HepG2 (cell line): Measurements from ENCODE around the gene CRYBA2. TPM values are rescaled to one million over a fixed set of nuclear protein-coding genes. Genes with fewer than 3 reads are reported as not detected.

Experiments
- AKAP8 ChIP-seq: sonication (generic); formaldehyde crosslinking; IDR thresholded peaks from 2 replicates; pipeline ENCODE4 v1.5.1; 2020; ENCODE audit warnings: mild to moderate bottlenecking, missing genetic modification reagents
- KAT2B ChIP-seq: fragments of 150-350 bp; IDR thresholded peaks from 2 replicates; pipeline ENCODE4 v1.6.1; 2014; ENCODE audit warnings: low read depth, low read length, borderline replicate concordance
- MBD4 ChIP-seq: IDR thresholded peaks from 2 replicates; pipeline ENCODE4 v1.6.1; 2012; ENCODE audit warnings: low read length, inconsistent platforms, borderline replicate concordance
- PAWR ChIP-seq: sonication (generic); formaldehyde crosslinking; IDR thresholded peaks from 2 replicates; pipeline ENCODE4 v1.4.0; 2020; ENCODE audit warnings: missing genetic modification reagents, mild to moderate bottlenecking, borderline replicate concordance
- PTBP1 ChIP-seq: fragments of 200-400 bp; formaldehyde crosslinking; IDR thresholded peaks from 2 replicates; pipeline ENCODE4 v1.6.1; 2018; ENCODE audit warnings: low read length, low read depth; ENCODE audit not compliant: poor library complexity, severe bottlenecking
- RAD21 ChIP-seq: fragments of 450-650 bp; formaldehyde crosslinking; IDR thresholded peaks from 2 replicates; pipeline ENCODE4 v1.5.0; 2020; ENCODE audit warnings: mild to moderate bottlenecking
- YY1 ChIP-seq: IDR thresholded peaks from 2 replicates; pipeline ENCODE4 v1.6.1; 2011; ENCODE audit warnings: low read length, low read depth, moderate library complexity, mild to moderate bottlenecking; ENCODE audit not compliant: insufficient read depth, insufficient replicate concordance
- ZNF549 ChIP-seq: sonication (generic); formaldehyde crosslinking; IDR thresholded peaks from 2 replicates; pipeline ENCODE4 v1.5.0; 2020; ENCODE audit warnings: missing genetic modification reagents
- polyA plus RNA-seq, 8 experiments: library from polyadenylated mRNA; depleted of rRNA in 3 of 8; stranded (reverse) in 7 of 8; unstranded in 1 of 8; fragments of >200 nt; fragmentation: Illumina TruSeq in 4 of 8; extraction: Trizol in 4 of 8; gene quantifications; 2 replicates each; pipeline versions ENCODE4 v1.2.1 to v1.2.3, GENCODE V29; 2011 to 2016; ENCODE audit warnings: low read depth in 4 of 8, missing spikeins in 1 of 8, mixed read lengths in 1 of 8; ENCODE audit not compliant: insufficient read depth in 1 of 8
- total RNA-seq, 5 experiments: library from RNA; depleted of rRNA; stranded (reverse); fragments of >200 nt; fragmentation: Illumina TruSeq; extraction: Trizol; gene quantifications; 2 replicates each; pipeline ENCODE4 v1.2.3, GENCODE V29; 2016; ENCODE audit warnings: low read depth in 1 of 5
- TF ChIP-seq, protein P1 (sequence below): sonication (generic); formaldehyde crosslinking; conservative IDR thresholded peaks from 2 replicates; pipeline ENCODE4 v1.4.0; 2020; ENCODE audit warnings: mild to moderate bottlenecking, missing genetic modification reagents, moderate library complexity
- TF ChIP-seq, protein P2 (sequence below): sonication (generic); formaldehyde crosslinking; IDR thresholded peaks from one replicate; pipeline ENCODE4 v1.5.1; 2020; ENCODE audit warnings: mild to moderate bottlenecking, missing genetic modification reagents; ENCODE audit errors: not compliant biosample characterization
- TF ChIP-seq, protein P3 (sequence below): sonication (generic); formaldehyde crosslinking; IDR thresholded peaks from 2 replicates; pipeline ENCODE4 v1.4.0; 2020; ENCODE audit warnings: mild to moderate bottlenecking, missing genetic modification reagents
- TF ChIP-seq, protein P4 (sequence below): sonication (generic); formaldehyde crosslinking; IDR thresholded peaks from 2 replicates; pipeline ENCODE4 v1.4.0; 2020; ENCODE audit warnings: missing genetic modification reagents

CRYBA2 gene
- total and polyA plus RNA-seq, 2 of the 13 experiments (the other 11 are each of a cell fraction or from before 2014, with no cell fraction given) = not detected

DNA sequence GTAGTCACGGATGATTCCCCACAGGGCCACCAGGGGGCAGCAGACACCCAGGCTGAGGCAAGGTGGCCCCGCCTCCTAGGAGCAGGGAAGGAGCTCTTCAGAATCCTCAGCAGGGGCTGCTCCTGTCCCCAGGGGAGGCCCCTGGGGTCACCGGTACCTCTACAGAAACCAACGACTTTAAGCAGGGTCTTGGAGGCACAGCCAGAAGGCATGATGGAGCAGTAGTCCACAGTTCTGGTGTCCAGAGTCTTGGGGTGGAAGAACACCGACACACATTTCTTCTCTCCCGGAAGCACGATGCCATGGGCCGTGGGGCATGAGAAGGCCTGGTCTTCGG lies 36.6 kb upstream of the CRYBA2 start (continued):
- TF ChIP-seq, protein P1, sequence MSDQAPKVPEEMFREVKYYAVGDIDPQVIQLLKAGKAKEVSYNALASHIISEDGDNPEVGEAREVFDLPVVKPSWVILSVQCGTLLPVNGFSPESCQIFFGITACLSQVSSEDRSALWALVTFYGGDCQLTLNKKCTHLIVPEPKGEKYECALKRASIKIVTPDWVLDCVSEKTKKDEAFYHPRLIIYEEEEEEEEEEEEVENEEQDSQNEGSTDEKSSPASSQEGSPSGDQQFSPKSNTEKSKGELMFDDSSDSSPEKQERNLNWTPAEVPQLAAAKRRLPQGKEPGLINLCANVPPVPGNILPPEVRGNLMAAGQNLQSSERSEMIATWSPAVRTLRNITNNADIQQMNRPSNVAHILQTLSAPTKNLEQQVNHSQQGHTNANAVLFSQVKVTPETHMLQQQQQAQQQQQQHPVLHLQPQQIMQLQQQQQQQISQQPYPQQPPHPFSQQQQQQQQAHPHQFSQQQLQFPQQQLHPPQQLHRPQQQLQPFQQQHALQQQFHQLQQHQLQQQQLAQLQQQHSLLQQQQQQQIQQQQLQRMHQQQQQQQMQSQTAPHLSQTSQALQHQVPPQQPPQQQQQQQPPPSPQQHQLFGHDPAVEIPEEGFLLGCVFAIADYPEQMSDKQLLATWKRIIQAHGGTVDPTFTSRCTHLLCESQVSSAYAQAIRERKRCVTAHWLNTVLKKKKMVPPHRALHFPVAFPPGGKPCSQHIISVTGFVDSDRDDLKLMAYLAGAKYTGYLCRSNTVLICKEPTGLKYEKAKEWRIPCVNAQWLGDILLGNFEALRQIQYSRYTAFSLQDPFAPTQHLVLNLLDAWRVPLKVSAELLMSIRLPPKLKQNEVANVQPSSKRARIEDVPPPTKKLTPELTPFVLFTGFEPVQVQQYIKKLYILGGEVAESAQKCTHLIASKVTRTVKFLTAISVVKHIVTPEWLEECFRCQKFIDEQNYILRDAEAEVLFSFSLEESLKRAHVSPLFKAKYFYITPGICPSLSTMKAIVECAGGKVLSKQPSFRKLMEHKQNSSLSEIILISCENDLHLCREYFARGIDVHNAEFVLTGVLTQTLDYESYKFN (CRISPR knock-in tag) = no peak
- TF ChIP-seq, protein P2, sequence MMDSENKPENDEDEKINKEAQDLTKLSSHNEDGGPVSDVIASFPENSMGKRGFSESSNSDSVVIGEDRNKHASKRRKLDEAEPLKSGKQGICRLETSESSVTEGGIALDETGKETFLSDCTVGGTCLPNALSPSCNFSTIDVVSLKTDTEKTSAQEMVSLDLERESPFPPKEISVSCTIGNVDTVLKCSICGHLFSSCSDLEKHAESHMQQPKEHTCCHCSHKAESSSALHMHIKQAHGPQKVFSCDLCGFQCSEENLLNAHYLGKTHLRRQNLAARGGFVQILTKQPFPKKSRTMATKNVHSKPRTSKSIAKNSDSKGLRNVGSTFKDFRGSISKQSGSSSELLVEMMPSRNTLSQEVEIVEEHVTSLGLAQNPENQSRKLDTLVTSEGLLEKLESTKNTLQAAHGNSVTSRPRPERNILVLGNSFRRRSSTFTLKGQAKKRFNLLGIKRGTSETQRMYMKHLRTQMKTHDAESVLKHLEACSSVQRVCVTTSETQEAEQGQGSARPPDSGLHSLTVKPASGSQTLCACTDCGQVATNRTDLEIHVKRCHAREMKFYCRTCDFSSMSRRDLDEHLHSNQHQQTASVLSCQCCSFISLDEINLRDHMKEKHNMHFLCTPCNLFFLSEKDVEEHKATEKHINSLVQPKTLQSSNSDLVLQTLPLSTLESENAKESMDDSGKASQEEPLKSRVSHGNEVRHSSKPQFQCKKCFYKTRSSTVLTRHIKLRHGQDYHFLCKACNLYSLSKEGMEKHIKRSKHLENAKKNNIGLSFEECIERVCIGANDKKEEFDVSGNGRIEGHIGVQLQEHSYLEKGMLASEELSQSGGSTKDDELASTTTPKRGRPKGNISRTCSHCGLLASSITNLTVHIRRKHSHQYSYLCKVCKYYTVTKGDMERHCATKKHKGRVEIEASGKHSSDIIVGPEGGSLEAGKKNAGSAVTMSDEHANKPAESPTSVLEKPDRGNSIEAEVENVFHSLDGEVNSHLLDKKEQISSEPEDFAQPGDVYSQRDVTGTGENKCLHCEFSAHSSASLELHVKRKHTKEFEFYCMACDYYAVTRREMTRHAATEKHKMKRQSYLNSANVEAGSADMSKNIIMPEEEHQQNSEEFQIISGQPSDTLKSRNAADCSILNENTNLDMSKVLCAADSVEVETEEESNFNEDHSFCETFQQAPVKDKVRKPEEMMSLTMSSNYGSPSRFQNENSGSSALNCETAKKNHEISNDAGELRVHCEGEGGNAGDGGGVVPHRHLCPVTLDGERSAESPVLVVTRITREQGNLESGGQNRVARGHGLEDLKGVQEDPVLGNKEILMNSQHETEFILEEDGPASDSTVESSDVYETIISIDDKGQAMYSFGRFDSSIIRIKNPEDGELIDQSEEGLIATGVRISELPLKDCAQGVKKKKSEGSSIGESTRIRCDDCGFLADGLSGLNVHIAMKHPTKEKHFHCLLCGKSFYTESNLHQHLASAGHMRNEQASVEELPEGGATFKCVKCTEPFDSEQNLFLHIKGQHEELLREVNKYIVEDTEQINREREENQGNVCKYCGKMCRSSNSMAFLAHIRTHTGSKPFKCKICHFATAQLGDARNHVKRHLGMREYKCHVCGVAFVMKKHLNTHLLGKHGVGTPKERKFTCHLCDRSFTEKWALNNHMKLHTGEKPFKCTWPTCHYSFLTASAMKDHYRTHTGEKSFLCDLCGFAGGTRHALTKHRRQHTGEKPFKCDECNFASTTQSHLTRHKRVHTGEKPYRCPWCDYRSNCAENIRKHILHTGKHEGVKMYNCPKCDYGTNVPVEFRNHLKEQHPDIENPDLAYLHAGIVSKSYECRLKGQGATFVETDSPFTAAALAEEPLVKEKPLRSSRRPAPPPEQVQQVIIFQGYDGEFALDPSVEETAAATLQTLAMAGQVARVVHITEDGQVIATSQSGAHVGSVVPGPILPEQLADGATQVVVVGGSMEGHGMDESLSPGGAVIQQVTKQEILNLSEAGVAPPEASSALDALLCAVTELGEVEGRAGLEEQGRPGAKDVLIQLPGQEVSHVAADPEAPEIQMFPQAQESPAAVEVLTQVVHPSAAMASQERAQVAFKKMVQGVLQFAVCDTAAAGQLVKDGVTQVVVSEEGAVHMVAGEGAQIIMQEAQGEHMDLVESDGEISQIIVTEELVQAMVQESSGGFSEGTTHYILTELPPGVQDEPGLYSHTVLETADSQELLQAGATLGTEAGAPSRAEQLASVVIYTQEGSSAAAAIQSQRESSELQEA (CRISPR knock-in tag) = peak; percentile 58
- no peak for TF ChIP-seq AKAP8
- TF ChIP-seq KAT2B = no peak
- peak; percentile 41 for TF ChIP-seq YY1
- no peak for TF ChIP-seq PAWR
- peak; percentile 95 for TF ChIP-seq RAD21
- TF ChIP-seq, protein P3, sequence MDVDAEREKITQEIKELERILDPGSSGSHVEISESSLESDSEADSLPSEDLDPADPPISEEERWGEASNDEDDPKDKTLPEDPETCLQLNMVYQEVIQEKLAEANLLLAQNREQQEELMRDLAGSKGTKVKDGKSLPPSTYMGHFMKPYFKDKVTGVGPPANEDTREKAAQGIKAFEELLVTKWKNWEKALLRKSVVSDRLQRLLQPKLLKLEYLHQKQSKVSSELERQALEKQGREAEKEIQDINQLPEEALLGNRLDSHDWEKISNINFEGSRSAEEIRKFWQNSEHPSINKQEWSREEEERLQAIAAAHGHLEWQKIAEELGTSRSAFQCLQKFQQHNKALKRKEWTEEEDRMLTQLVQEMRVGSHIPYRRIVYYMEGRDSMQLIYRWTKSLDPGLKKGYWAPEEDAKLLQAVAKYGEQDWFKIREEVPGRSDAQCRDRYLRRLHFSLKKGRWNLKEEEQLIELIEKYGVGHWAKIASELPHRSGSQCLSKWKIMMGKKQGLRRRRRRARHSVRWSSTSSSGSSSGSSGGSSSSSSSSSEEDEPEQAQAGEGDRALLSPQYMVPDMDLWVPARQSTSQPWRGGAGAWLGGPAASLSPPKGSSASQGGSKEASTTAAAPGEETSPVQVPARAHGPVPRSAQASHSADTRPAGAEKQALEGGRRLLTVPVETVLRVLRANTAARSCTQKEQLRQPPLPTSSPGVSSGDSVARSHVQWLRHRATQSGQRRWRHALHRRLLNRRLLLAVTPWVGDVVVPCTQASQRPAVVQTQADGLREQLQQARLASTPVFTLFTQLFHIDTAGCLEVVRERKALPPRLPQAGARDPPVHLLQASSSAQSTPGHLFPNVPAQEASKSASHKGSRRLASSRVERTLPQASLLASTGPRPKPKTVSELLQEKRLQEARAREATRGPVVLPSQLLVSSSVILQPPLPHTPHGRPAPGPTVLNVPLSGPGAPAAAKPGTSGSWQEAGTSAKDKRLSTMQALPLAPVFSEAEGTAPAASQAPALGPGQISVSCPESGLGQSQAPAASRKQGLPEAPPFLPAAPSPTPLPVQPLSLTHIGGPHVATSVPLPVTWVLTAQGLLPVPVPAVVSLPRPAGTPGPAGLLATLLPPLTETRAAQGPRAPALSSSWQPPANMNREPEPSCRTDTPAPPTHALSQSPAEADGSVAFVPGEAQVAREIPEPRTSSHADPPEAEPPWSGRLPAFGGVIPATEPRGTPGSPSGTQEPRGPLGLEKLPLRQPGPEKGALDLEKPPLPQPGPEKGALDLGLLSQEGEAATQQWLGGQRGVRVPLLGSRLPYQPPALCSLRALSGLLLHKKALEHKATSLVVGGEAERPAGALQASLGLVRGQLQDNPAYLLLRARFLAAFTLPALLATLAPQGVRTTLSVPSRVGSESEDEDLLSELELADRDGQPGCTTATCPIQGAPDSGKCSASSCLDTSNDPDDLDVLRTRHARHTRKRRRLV (CRISPR knock-in tag) = no peak
- TF ChIP-seq PTBP1 = no peak
- no peak for TF ChIP-seq ZNF549
- TF ChIP-seq, protein P4, sequence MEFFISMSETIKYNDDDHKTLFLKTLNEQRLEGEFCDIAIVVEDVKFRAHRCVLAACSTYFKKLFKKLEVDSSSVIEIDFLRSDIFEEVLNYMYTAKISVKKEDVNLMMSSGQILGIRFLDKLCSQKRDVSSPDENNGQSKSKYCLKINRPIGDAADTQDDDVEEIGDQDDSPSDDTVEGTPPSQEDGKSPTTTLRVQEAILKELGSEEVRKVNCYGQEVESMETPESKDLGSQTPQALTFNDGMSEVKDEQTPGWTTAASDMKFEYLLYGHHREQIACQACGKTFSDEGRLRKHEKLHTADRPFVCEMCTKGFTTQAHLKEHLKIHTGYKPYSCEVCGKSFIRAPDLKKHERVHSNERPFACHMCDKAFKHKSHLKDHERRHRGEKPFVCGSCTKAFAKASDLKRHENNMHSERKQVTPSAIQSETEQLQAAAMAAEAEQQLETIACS = no peak
- TF ChIP-seq MBD4 = no peak
